PFSK-1 (cell line): ENCODE data around the gene FOXK1.

Experiments used
- FOXP2 ChIP-seq: optimal IDR thresholded peaks from 2 replicates; pipeline ENCODE3; 2011; ENCODE audit warnings: borderline replicate concordance, control low read depth, inconsistent platforms; ENCODE audit not compliant: insufficient read depth; ENCODE audit errors: extremely low read length, extremely low read depth
- POLR2AphosphoS5 ChIP-seq: IDR thresholded peaks from 2 replicates; pipeline ENCODE4 v1.6.1; 2012; ENCODE audit warnings: low read depth, mild to moderate bottlenecking, control low read depth, low read length, moderate library complexity
- SIN3A ChIP-seq: IDR thresholded peaks from 2 replicates; pipeline ENCODE4 v1.6.1; 2012; ENCODE audit warnings: mild to moderate bottlenecking, low read length, moderate library complexity, borderline replicate concordance; ENCODE audit not compliant: insufficient read depth
- TAF1 ChIP-seq: IDR thresholded peaks from 2 replicates; pipeline ENCODE4 v1.6.1; 2012; ENCODE audit warnings: low read length, control low read depth, borderline replicate concordance; ENCODE audit not compliant: insufficient read depth
- TF ChIP-seq, protein P1 (sequence below), 2 experiments: IDR thresholded peaks; 2 replicates each; pipeline versions ENCODE4 v1.6.1 to v1.8.0; 2011 to 2012; ENCODE audit warnings: low read depth in 2 of 2, low read length in 2 of 2, control low read depth in 1 of 2, inconsistent platforms in 1 of 2, mild to moderate bottlenecking in 1 of 2, moderate library complexity in 1 of 2; ENCODE audit not compliant: insufficient read depth in 1 of 2

Gene FOXK1

GRCh38 chr7:4709187-4709586 lies 27.1 kb downstream of the FOXK1 start:
- TF ChIP-seq FOXP2 (no peak), TAF1 (no peak), SIN3A (no peak), POLR2AphosphoS5 (no peak)
- TF ChIP-seq, protein P1, sequence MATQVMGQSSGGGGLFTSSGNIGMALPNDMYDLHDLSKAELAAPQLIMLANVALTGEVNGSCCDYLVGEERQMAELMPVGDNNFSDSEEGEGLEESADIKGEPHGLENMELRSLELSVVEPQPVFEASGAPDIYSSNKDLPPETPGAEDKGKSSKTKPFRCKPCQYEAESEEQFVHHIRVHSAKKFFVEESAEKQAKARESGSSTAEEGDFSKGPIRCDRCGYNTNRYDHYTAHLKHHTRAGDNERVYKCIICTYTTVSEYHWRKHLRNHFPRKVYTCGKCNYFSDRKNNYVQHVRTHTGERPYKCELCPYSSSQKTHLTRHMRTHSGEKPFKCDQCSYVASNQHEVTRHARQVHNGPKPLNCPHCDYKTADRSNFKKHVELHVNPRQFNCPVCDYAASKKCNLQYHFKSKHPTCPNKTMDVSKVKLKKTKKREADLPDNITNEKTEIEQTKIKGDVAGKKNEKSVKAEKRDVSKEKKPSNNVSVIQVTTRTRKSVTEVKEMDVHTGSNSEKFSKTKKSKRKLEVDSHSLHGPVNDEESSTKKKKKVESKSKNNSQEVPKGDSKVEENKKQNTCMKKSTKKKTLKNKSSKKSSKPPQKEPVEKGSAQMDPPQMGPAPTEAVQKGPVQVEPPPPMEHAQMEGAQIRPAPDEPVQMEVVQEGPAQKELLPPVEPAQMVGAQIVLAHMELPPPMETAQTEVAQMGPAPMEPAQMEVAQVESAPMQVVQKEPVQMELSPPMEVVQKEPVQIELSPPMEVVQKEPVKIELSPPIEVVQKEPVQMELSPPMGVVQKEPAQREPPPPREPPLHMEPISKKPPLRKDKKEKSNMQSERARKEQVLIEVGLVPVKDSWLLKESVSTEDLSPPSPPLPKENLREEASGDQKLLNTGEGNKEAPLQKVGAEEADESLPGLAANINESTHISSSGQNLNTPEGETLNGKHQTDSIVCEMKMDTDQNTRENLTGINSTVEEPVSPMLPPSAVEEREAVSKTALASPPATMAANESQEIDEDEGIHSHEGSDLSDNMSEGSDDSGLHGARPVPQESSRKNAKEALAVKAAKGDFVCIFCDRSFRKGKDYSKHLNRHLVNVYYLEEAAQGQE (IDR thresholded peaks at IDR 0.05; ENCODE audit: insufficient read depth in 1 of 2, low read depth in 2 of 2, low read length in 2 of 2), result no peak

GRCh38 chr7:4711093-4711492 lies 29.0 kb downstream of the FOXK1 start:
- TF ChIP-seq POLR2AphosphoS5 (no peak), TAF1 (no peak), SIN3A (no peak), FOXP2 (no peak)
- TF ChIP-seq, protein P1 (IDR thresholded peaks at IDR 0.05; ENCODE audit: insufficient read depth in 1 of 2, low read depth in 2 of 2, low read length in 2 of 2), result no peak

DNA sequence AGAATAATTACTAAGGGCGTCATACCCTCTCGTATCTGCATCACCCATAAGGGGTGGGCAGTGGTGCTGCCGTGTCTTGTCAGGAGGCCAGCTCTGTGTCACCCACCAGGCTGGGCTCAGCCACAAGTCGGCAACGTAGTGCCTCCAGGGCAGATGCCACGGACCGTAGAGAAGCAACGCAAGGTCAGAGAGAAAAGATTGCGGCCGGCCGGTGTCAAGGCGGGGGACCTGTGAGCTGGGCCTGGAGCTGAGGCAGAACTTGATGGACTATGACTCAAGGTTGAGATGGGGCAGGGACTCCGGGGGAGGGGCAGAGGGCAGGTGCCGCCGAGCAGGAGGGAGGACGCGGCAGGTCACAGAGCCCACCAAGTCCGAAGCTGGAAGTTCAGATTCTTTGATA lies 29.5 kb downstream of the FOXK1 start:
- TF ChIP-seq TAF1, result no peak
- TF ChIP-seq SIN3A, result no peak
- TF ChIP-seq, protein P1 (IDR thresholded peaks at IDR 0.05; ENCODE audit: insufficient read depth in 1 of 2, low read depth in 2 of 2, low read length in 2 of 2), result no peak
- no peak for TF ChIP-seq POLR2AphosphoS5
- no peak for TF ChIP-seq FOXP2

DNA sequence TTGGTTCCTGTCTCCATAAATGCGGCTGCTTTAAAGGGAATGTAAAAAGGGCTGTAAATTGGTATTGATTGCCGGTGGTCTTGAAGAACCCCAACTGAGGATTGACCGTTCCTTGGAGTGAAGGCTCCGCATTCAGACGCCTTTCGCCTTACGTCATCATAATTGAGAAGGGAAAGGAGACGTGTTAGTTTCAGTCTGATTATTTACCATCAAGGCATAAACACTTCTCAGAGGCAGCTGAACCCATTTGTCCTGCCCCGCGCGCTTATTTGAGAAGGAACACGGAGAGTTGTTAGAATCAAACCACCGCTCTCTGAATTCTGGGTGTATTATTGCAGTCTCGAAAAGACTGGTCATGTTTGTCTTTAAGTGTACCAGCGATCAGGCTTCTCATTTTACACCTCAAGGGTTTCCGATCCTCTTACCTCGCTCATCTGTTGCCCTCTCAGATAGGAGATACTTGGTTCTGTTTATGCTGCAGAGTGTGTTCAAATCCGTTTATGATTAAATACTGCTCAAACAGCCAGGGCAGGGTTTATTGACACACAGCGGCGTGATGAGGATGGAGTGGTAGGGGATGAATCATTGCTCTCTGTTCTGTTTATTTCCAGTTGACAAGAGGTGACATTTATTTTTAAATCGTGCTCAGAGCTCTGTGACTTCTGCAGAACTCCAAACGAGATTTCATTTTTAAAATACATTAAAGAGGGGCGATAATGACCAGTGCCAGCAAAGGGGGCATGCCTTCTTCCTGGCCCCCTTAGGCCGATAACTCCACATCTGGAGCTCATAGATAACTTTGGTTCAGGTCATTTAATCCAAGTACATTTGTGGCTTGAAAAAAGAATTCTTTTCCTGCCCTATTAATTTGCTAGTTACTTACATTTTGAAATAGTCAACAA lies 30.4 kb downstream of the FOXK1 start:
- TF ChIP-seq TAF1 (no peak), SIN3A (peak; percentile 65; the same call in 1 of the 2 replicates)

- TF ChIP-seq TAF1 (no peak), POLR2AphosphoS5 (no peak), SIN3A (no peak)
These were observed 31.2 kb downstream of the FOXK1 start for GRCh38 chr7:4713183-4713784.
